Upper lobe of right lung (tissue), 1 donor: ENCODE data around the gene ITSN2. TPM values are rescaled to one million over a fixed set of nuclear protein-coding genes. Genes with fewer than 3 reads are reported as not detected.

Experiments used
- ATAC-seq: fragments of 200-7000 bp; cut with Tn5 transposase; one replicate; pipeline ENCODE4 v1.9.1; 2020; ENCODE audit warnings: mild to moderate bottlenecking, moderate library complexity
- DNase-seq: peaks from one replicate; pipeline ENCODE4 v3.0.0-alpha.2; 2020
- H3K27ac ChIP-seq: fragments of 200-600 bp; one replicate; pipeline ENCODE4 v1.8.0; 2022
- H3K27me3 ChIP-seq: fragments of 200-600 bp; one replicate; pipeline ENCODE4 v1.8.0; 2022; ENCODE audit warnings: mild to moderate bottlenecking
- H3K36me3 ChIP-seq: fragments of 200-600 bp; one replicate; pipeline ENCODE4 v1.8.0; 2022
- H3K4me1 ChIP-seq: fragments of 200-600 bp; one replicate; pipeline ENCODE4 v1.8.0; 2022
- H3K4me3 ChIP-seq: fragments of 200-600 bp; one replicate; pipeline ENCODE4 v1.8.0; 2022; ENCODE audit warnings: mild to moderate bottlenecking
- H3K9me3 ChIP-seq: fragments of 200-600 bp; one replicate; pipeline ENCODE4 v1.8.0; 2022
- CTCF ChIP-seq: fragments of 200-600 bp; IDR thresholded peaks from one replicate; pipeline ENCODE4 v1.8.0; 2022; ENCODE audit warnings: antibody characterized with exemption
- intact Hi-C: fragments of 100-400 bp; cut with DNase I; formaldehyde crosslinking; loops from one replicate; pipeline ENCODE4 v1.11.0; 2022
- total RNA-seq: library from RNA; stranded (reverse); fragmentation: NEBNext Ultra II Directional; extraction: Animal tissue kit (Norgen Biotek cat#: 25700); gene quantifications from one replicate; pipeline ENCODE4 v1.2.1, GENCODE V29; 2021
- donor health status: DM: no; HTN: yes; CAD: no; lungs with severe emphysema.

ITSN2 gene
- total RNA-seq, 1 donor from 2014 or later = 104 TPM

GRCh38 chr2:24158131-24158530, 202.2 kb downstream of the ITSN2 start:
- TF ChIP-seq CTCF = no peak
- DNase-seq = no peak
- no peaks in the 10 kb centered on the region for H3K9me3 ChIP-seq
- H3K4me3 ChIP-seq = no peak overlapping the region
- intact Hi-C loops = no loop called here
- ATAC-seq = no peak
- H3K27ac ChIP-seq = no peak overlapping the region
- H3K36me3 ChIP-seq = peaks cover 4% of the 10 kb centered on the region
- no peaks in the 10 kb centered on the region for H3K4me1 ChIP-seq
- no peaks in the 10 kb centered on the region for H3K27me3 ChIP-seq

- Histone ChIP-seq H3K9me3 (no peaks in the 10 kb centered on the region), H3K27me3 (no peaks in the 10 kb centered on the region), H3K4me3 (no peak overlapping the region), H3K36me3 (peaks cover 6% of the 10 kb centered on the region), H3K4me1 (no peaks in the 10 kb centered on the region), H3K27ac (no peak overlapping the region)
- ATAC-seq (no peak), DNase-seq (no peak)
- intact Hi-C loops = no loop called here
- TF ChIP-seq CTCF = no peak
Measured at GRCh38 chr2:24153478-24153877, 206.9 kb downstream of the ITSN2 start.

Other genes with a start within 250 kb of the ITSN2 start
- gene PFN4, start 237.2 kb downstream of the ITSN2 start, total RNA-seq = 1.5 TPM
- 28.4 TPM for gene FAM228B, start 237.1 kb downstream of the ITSN2 start, total RNA-seq
- gene FAM228A, start 185.5 kb downstream of the ITSN2 start, total RNA-seq = 0.64 TPM
- 46.9 TPM for gene NCOA1, start 130.7 kb upstream of the ITSN2 start, total RNA-seq